Skeletal muscle cell (primary cell): ENCODE measurements around the gene FAR1.
"Not testable (repeated sequence)": the region's sequence is repeated elsewhere in the genome, so short reads cannot be mapped to it uniquely, and the experiment has no call there.

ENCODE experiments used
- DNase-seq: peaks from one replicate; pipeline ENCODE4 v3.0.0-alpha.2; 2010; ENCODE audit warnings: low read depth
- H3K4me3 ChIP-seq: 2 replicates; pipeline ENCODE4 v1.5.1; 2011; ENCODE audit warnings: low read depth, mild to moderate bottlenecking, control low read depth, low read length, moderate library complexity

FAR1 gene

GRCh38 chr11:13698132-13698531, 29.7 kb downstream of the FAR1 start:
- H3K4me3 ChIP-seq = no peak overlapping the region
- DNase-seq = no peak

GRCh38 chr11:13699041-13699440, 30.6 kb downstream of the FAR1 start:
- no peak overlapping the region for H3K4me3 ChIP-seq
- no peak for DNase-seq

GRCh38 chr11:13699870-13700269, 31.4 kb downstream of the FAR1 start:
- H3K4me3 ChIP-seq = no peak overlapping the region
- no peak for DNase-seq

- H3K4me3 ChIP-seq = no peak overlapping the region
- no peak for DNase-seq
These were observed 33.0 kb downstream of the FAR1 start for GRCh38 chr11:13701506-13701905.

GRCh38 chr11:13702071-13702470, 33.6 kb downstream of the FAR1 start:
- no peak for DNase-seq
- H3K4me3 ChIP-seq = no peak overlapping the region

GRCh38 chr11:13705710-13706109, 37.2 kb downstream of the FAR1 start:
- no peak overlapping the region for H3K4me3 ChIP-seq
- DNase-seq = no peak

GRCh38 chr11:13713982-13714381, 45.5 kb downstream of the FAR1 start:
- no peak overlapping the region for H3K4me3 ChIP-seq
- no peak for DNase-seq

- peak; percentile 7 for DNase-seq
- H3K4me3 ChIP-seq = no peak overlapping the region
These were observed 48.9 kb downstream of the FAR1 start for GRCh38 chr11:13717331-13717730.

- DNase-seq = no peak
- no peak overlapping the region for H3K4me3 ChIP-seq
These were observed 49.9 kb downstream of the FAR1 start for GRCh38 chr11:13718394-13718793.

GRCh38 chr11:13720940-13721339, 52.5 kb downstream of the FAR1 start:
- no peak overlapping the region for H3K4me3 ChIP-seq
- DNase-seq = no peak

- no peak for DNase-seq
- no peak overlapping the region for H3K4me3 ChIP-seq
These were observed 53.3 kb downstream of the FAR1 start for GRCh38 chr11:13721760-13722159.

- no peak for DNase-seq
- H3K4me3 ChIP-seq = no peak overlapping the region
These were observed 58.0 kb downstream of the FAR1 start for GRCh38 chr11:13726456-13726855.

GRCh38 chr11:13728076-13728475, 59.6 kb downstream of the FAR1 start:
- no peak overlapping the region for H3K4me3 ChIP-seq
- DNase-seq = no peak

- no peak for DNase-seq
- no peak overlapping the region for H3K4me3 ChIP-seq
These were observed 66.1 kb downstream of the FAR1 start for GRCh38 chr11:13734530-13734929.

- no peak for DNase-seq
- no peak overlapping the region for H3K4me3 ChIP-seq
These were observed 76.7 kb downstream of the FAR1 start for GRCh38 chr11:13745165-13745564.

- DNase-seq = not testable (repeated sequence)
These were observed 84.8 kb downstream of the FAR1 start for GRCh38 chr11:13753316-13753715.

GRCh38 chr11:13759050-13759449, 90.6 kb downstream of the FAR1 start:
- DNase-seq = no peak
- H3K4me3 ChIP-seq = no peak overlapping the region

More at GRCh38 chr11:13753316-13753715, 84.8 kb downstream of the FAR1 start:
- H3K4me3 ChIP-seq = not testable (repeated sequence)

- DNase-seq = no peak
- no peak overlapping the region for H3K4me3 ChIP-seq
These were observed 91.6 kb downstream of the FAR1 start for GRCh38 chr11:13760115-13760514.

- H3K4me3 ChIP-seq = no peak overlapping the region
- DNase-seq = no peak
These were observed 92.8 kb downstream of the FAR1 start for GRCh38 chr11:13761250-13761649.

- no peak overlapping the region for H3K4me3 ChIP-seq
- no peak for DNase-seq
These were observed 93.2 kb downstream of the FAR1 start for GRCh38 chr11:13761716-13762115.

GRCh38 chr11:13762718-13763117, 94.2 kb downstream of the FAR1 start:
- no peak for DNase-seq
- no peak overlapping the region for H3K4me3 ChIP-seq

GRCh38 chr11:13763341-13763740, 94.9 kb downstream of the FAR1 start:
- DNase-seq = no peak
- no peak overlapping the region for H3K4me3 ChIP-seq
